ENCODE measurements around the gene IQSEC1. TPM values are rescaled to one million over a fixed set of nuclear protein-coding genes. Genes with fewer than 3 reads are reported as not detected.

IQSEC1 gene
- total and polyA plus RNA-seq, 10 of the 15 experiments (the other 5 are each of a cell fraction or from before 2014, with no cell fraction given) = 0.92 to 55.2 (median 8.5) TPM

GRCh38 chr3:13077431-13078162, 4.4 kb upstream of the IQSEC1 start:
- no TSS peak for BruUV-seq (replicated peaks)
- Histone ChIP-seq H3K4me1 (ENCODE audit: control insufficient read depth, insufficient read depth, low read length) (peaks cover 7% of the 10 kb centered on the region), H3K79me2 (ENCODE audit: control insufficient read depth, insufficient read depth, low read length) (peaks cover 1% of the 10 kb centered on the region; the same call in 1 of the 2 replicates), H3K36me3 (ENCODE audit: control insufficient read depth in 2 of 2, insufficient read depth in 2 of 2, low read length in 1 of 2) (no peaks in the 10 kb centered on the region), H3K9me3 (replicated peaks; ENCODE audit: control insufficient read depth, insufficient read depth, low read length) (no peaks in the 10 kb centered on the region), H4K20me1 (ENCODE audit: control insufficient read depth, insufficient read depth) (no peaks in the 10 kb centered on the region), H3K4me2 (ENCODE audit: control insufficient read depth, insufficient read depth) (no peak overlapping the region), H3K4me3 (no peak overlapping the region), H3K9ac (ENCODE audit: control insufficient read depth, insufficient read depth, low read length) (no peak overlapping the region), H3K27ac (ENCODE audit: control insufficient read depth, insufficient read depth) (no peak overlapping the region), H2AFZ (ENCODE audit: control insufficient read depth, low read depth, low read length) (no peak overlapping the region), H3K27me3 (replicated peaks in 1 of 2; ENCODE audit: control insufficient read depth in 2 of 2, insufficient read depth in 2 of 2, low read length in 1 of 2) (peaks cover 0 to 11% of the 10 kb centered on the region in 2 experiments; a peak in 2 of 4 replicates)
- CTCF ChIA-PET = interaction anchor here (0.9 kb wide), 1 partner anchor 93 kb away, joined by 4 read pairs; no protein-coding TSS in a partner anchor
- RAD21 ChIA-PET (ENCODE audit: unreplicated experiment) = no interaction called here
- no peak for ATAC-seq
- intact Hi-C loops (cut with micrococcal nuclease; ENCODE audit: unreplicated experiment) (no loop called here), in situ Hi-C loops (cut with MboI) (no loop called here)
- no peak for FAIRE-seq
- 42% methylated on average over 21 of the region's 21 CpGs for WGBS (ENCODE audit: insufficient coverage, insufficient replicate concordance, low lambda C conversion rate, missing lambda C conversion rate)
- TF ChIP-seq BCLAF1 (IDR thresholded peaks at IDR 0.05) = no peak
- TF ChIP-seq ZNF622 (IDR thresholded peaks at IDR 0.05) = no peak
- TF ChIP-seq DPF2 (IDR thresholded peaks at IDR 0.05) = no peak
- no peak for TF ChIP-seq MEF2B (IDR thresholded peaks at IDR 0.05; ENCODE audit: partially characterized antibody, poor library complexity, severe bottlenecking)
- TF ChIP-seq NR2C1 (IDR thresholded peaks at IDR 0.05) = no peak
- TF ChIP-seq BCL11A (IDR thresholded peaks at IDR 0.05; ENCODE audit: low read depth, low read length) = no peak
- no peak for TF ChIP-seq RELB (IDR thresholded peaks at IDR 0.05; ENCODE audit: low read depth)
- TF ChIP-seq CHD1 (IDR thresholded peaks at IDR 0.05; ENCODE audit: low read depth, low read length) = no peak
- no peak for TF ChIP-seq CEBPB (IDR thresholded peaks at IDR 0.05; ENCODE audit: borderline replicate concordance in 1 of 2, low read depth in 2 of 2, low read length in 2 of 2)
- no peak for TF ChIP-seq SMARCA5 (IDR thresholded peaks at IDR 0.05)
- no peak for TF ChIP-seq ATF7 (IDR thresholded peaks at IDR 0.05; ENCODE audit: low read depth)
- TF ChIP-seq ZZZ3 (IDR thresholded peaks at IDR 0.05; ENCODE audit: control insufficient read depth, insufficient read length, low read depth) = no peak
- no peak for DNase-seq (ENCODE audit: low read depth, low spot score)
- POLR2A ChIA-PET = no interaction called here
- SMC1A ChIA-PET (ENCODE audit: uncharacterized antibody, unreplicated experiment) = no interaction called here

Data from GM12878 (cell line).